Measurements from ENCODE around the gene GAB2.
"Not testable (repeated sequence)": the region's sequence is repeated elsewhere in the genome, so short reads cannot be mapped to it uniquely, and the experiment has no call there.

GAB2 gene

GRCh38 chr11:78241475-78241874, 176.1 kb downstream of the GAB2 start:
- no peak for DNase-seq (ENCODE audit: insufficient read length, low spot score)
- TF ChIP-seq PAX5 (IDR thresholded peaks at IDR 0.05; ENCODE audit: insufficient read depth, low read length, severe bottlenecking) (no peak), POU2F2 (IDR thresholded peaks at IDR 0.05; ENCODE audit: low read depth, low read length) (no peak), POLR2AphosphoS5 (IDR thresholded peaks at IDR 0.05; ENCODE audit: low read depth, low read length) (no peak), TAF1 (IDR thresholded peaks at IDR 0.05; ENCODE audit: low read depth, low read length) (no peak), SPI1 (IDR thresholded peaks at IDR 0.05; ENCODE audit: low read depth, low read length) (no peak), POLR2A (IDR thresholded peaks at IDR 0.05; ENCODE audit: low read depth, low read length) (no peak)
- FAIRE-seq = no peak

- DNase-seq (ENCODE audit: insufficient read length, low spot score) (no peak), FAIRE-seq (no peak)
- no peak for TF ChIP-seq POLR2AphosphoS5 (IDR thresholded peaks at IDR 0.05; ENCODE audit: low read depth, low read length)
- no peak for TF ChIP-seq PAX5 (IDR thresholded peaks at IDR 0.05; ENCODE audit: insufficient read depth, low read length, severe bottlenecking)
- TF ChIP-seq SPI1 (IDR thresholded peaks at IDR 0.05; ENCODE audit: low read depth, low read length) = no peak
- no peak for TF ChIP-seq TAF1 (IDR thresholded peaks at IDR 0.05; ENCODE audit: low read depth, low read length)
- no peak for TF ChIP-seq POLR2A (IDR thresholded peaks at IDR 0.05; ENCODE audit: low read depth, low read length)
- no peak for TF ChIP-seq POU2F2 (IDR thresholded peaks at IDR 0.05; ENCODE audit: low read depth, low read length)
Observed at GRCh38 chr11:78239781-78240180, 177.8 kb downstream of the GAB2 start.

GRCh38 chr11:78237293-78238046, 180.2 kb downstream of the GAB2 start:
- no peak for TF ChIP-seq SPI1 (IDR thresholded peaks at IDR 0.05; ENCODE audit: low read depth, low read length)
- no peak for TF ChIP-seq TAF1 (IDR thresholded peaks at IDR 0.05; ENCODE audit: low read depth, low read length)
- no peak for TF ChIP-seq POLR2AphosphoS5 (IDR thresholded peaks at IDR 0.05; ENCODE audit: low read depth, low read length)
- no peak for TF ChIP-seq POU2F2 (IDR thresholded peaks at IDR 0.05; ENCODE audit: low read depth, low read length)
- no peak for TF ChIP-seq PAX5 (IDR thresholded peaks at IDR 0.05; ENCODE audit: insufficient read depth, low read length, severe bottlenecking)
- TF ChIP-seq POLR2A (IDR thresholded peaks at IDR 0.05; ENCODE audit: low read depth, low read length) = no peak
- DNase-seq (ENCODE audit: insufficient read length, low spot score) (no peak), FAIRE-seq (no peak)

GRCh38 chr11:78234006-78234405, 183.6 kb downstream of the GAB2 start:
- FAIRE-seq = no peak
- DNase-seq (ENCODE audit: insufficient read length, low spot score) = no peak
- TF ChIP-seq PAX5 (IDR thresholded peaks at IDR 0.05; ENCODE audit: insufficient read depth, low read length, severe bottlenecking) = no peak
- TF ChIP-seq POLR2A (IDR thresholded peaks at IDR 0.05; ENCODE audit: low read depth, low read length) = no peak
- no peak for TF ChIP-seq POU2F2 (IDR thresholded peaks at IDR 0.05; ENCODE audit: low read depth, low read length)
- no peak for TF ChIP-seq TAF1 (IDR thresholded peaks at IDR 0.05; ENCODE audit: low read depth, low read length)
- no peak for TF ChIP-seq POLR2AphosphoS5 (IDR thresholded peaks at IDR 0.05; ENCODE audit: low read depth, low read length)

GRCh38 chr11:78233046-78233445, 184.6 kb downstream of the GAB2 start:
- DNase-seq (ENCODE audit: insufficient read length, low spot score); FAIRE-seq: not testable (repeated sequence)

GRCh38 chr11:78231962-78232501, 185.6 kb downstream of the GAB2 start:
- no peak for FAIRE-seq
- TF ChIP-seq SPI1 (IDR thresholded peaks at IDR 0.05; ENCODE audit: low read depth, low read length) = no peak
- no peak for TF ChIP-seq TAF1 (IDR thresholded peaks at IDR 0.05; ENCODE audit: low read depth, low read length)
- TF ChIP-seq POU2F2 (IDR thresholded peaks at IDR 0.05; ENCODE audit: low read depth, low read length) = no peak
- TF ChIP-seq PAX5 (IDR thresholded peaks at IDR 0.05; ENCODE audit: insufficient read depth, low read length, severe bottlenecking) = no peak
- no peak for TF ChIP-seq POLR2AphosphoS5 (IDR thresholded peaks at IDR 0.05; ENCODE audit: low read depth, low read length)
- no peak for TF ChIP-seq POLR2A (IDR thresholded peaks at IDR 0.05; ENCODE audit: low read depth, low read length)
- DNase-seq (ENCODE audit: insufficient read length, low spot score) = no peak

- DNase-seq (ENCODE audit: insufficient read length, low spot score) (no peak), FAIRE-seq (no peak)
- TF ChIP-seq POLR2AphosphoS5 (IDR thresholded peaks at IDR 0.05; ENCODE audit: low read depth, low read length) = no peak
- TF ChIP-seq POU2F2 (IDR thresholded peaks at IDR 0.05; ENCODE audit: low read depth, low read length) = no peak
- no peak for TF ChIP-seq TAF1 (IDR thresholded peaks at IDR 0.05; ENCODE audit: low read depth, low read length)
- TF ChIP-seq SPI1 (IDR thresholded peaks at IDR 0.05; ENCODE audit: low read depth, low read length) = no peak
- TF ChIP-seq POLR2A (IDR thresholded peaks at IDR 0.05; ENCODE audit: low read depth, low read length) = no peak
- TF ChIP-seq PAX5 (IDR thresholded peaks at IDR 0.05; ENCODE audit: insufficient read depth, low read length, severe bottlenecking) = no peak
Observed at GRCh38 chr11:78230161-78230877, 187.3 kb downstream of the GAB2 start.

GRCh38 chr11:78229106-78229505, 188.5 kb downstream of the GAB2 start:
- FAIRE-seq = no peak
- TF ChIP-seq POLR2AphosphoS5 (IDR thresholded peaks at IDR 0.05; ENCODE audit: low read depth, low read length) (no peak), POU2F2 (IDR thresholded peaks at IDR 0.05; ENCODE audit: low read depth, low read length) (no peak), SPI1 (IDR thresholded peaks at IDR 0.05; ENCODE audit: low read depth, low read length) (no peak), POLR2A (IDR thresholded peaks at IDR 0.05; ENCODE audit: low read depth, low read length) (no peak)
- no peak for DNase-seq (ENCODE audit: insufficient read length, low spot score)

GRCh38 chr11:78228467-78228866, 189.2 kb downstream of the GAB2 start:
- no peak for TF ChIP-seq POLR2A (IDR thresholded peaks at IDR 0.05; ENCODE audit: low read depth, low read length)
- TF ChIP-seq POLR2AphosphoS5 (IDR thresholded peaks at IDR 0.05; ENCODE audit: low read depth, low read length) = no peak
- TF ChIP-seq SPI1 (IDR thresholded peaks at IDR 0.05; ENCODE audit: low read depth, low read length) = peak; percentile 67
- no peak for TF ChIP-seq TAF1 (IDR thresholded peaks at IDR 0.05; ENCODE audit: low read depth, low read length)
- TF ChIP-seq POU2F2 (IDR thresholded peaks at IDR 0.05; ENCODE audit: low read depth, low read length) = no peak
- DNase-seq (ENCODE audit: insufficient read length, low spot score) = peak; percentile 49
- peak; percentile 69 for FAIRE-seq
